ENCODE results near the gene TTC4.

TTC4 gene

DNA sequence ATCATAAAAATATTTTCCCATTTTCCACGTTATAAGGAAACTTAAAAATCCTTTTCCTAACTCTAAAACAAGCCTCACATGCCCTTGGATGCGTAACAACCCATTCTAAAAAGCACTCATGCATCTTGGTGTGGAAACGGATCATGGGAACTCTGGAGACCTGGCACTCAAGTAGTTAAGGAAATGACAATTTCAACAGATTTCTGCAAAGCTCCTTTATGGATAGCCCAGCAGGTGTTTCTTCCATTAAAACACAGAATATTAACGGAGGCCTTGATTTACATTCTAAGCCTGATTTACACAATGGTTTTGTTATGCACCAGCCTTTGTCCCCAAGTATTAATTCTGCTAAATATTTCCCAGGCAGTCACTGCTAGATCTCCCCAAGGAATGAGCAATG, 35.8 kb downstream of the TTC4 start:
- Histone ChIP-seq H3K9me2 (replicated peaks; ENCODE audit: low read depth, low read length) (no peaks in the 10 kb centered on the region), H3K36me3 (ENCODE audit: insufficient read depth, low read length) (no peaks in the 10 kb centered on the region), H3K27me3 (ENCODE audit: insufficient read depth, low read length, poor library complexity, severe bottlenecking) (no peaks in the 10 kb centered on the region), H3K4me2 (ENCODE audit: low read depth, low read length, poor library complexity, severe bottlenecking) (no peak overlapping the region), H3K9me3 (ENCODE audit: insufficient read depth, low read depth, low read length) (no peaks in the 10 kb centered on the region), H4K20me1 (ENCODE audit: insufficient read depth, low read length, poor library complexity, severe bottlenecking) (no peaks in the 10 kb centered on the region), H3K79me2 (ENCODE audit: insufficient read depth, low read length) (no peaks in the 10 kb centered on the region), H3K4me1 (ENCODE audit: insufficient read depth, low read length, poor library complexity, severe bottlenecking) (no peaks in the 10 kb centered on the region), H3K4me3 (ENCODE audit: low read length, poor library complexity, severe bottlenecking) (no peak overlapping the region), H3F3A (ENCODE audit: low read depth) (no peaks in the 10 kb centered on the region), H3K9ac (ENCODE audit: low read depth, low read length, poor library complexity, severe bottlenecking) (no peak overlapping the region), H2AFZ (ENCODE audit: low read length) (no peak overlapping the region)
- no peak for TF ChIP-seq EZH2phosphoT487 (IDR thresholded peaks at IDR 0.05; ENCODE audit: borderline replicate concordance)
- TF ChIP-seq, protein P1, sequence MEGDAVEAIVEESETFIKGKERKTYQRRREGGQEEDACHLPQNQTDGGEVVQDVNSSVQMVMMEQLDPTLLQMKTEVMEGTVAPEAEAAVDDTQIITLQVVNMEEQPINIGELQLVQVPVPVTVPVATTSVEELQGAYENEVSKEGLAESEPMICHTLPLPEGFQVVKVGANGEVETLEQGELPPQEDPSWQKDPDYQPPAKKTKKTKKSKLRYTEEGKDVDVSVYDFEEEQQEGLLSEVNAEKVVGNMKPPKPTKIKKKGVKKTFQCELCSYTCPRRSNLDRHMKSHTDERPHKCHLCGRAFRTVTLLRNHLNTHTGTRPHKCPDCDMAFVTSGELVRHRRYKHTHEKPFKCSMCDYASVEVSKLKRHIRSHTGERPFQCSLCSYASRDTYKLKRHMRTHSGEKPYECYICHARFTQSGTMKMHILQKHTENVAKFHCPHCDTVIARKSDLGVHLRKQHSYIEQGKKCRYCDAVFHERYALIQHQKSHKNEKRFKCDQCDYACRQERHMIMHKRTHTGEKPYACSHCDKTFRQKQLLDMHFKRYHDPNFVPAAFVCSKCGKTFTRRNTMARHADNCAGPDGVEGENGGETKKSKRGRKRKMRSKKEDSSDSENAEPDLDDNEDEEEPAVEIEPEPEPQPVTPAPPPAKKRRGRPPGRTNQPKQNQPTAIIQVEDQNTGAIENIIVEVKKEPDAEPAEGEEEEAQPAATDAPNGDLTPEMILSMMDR (conservative IDR thresholded peaks at IDR 0.05; ENCODE audit: low read length): no peak

DNA sequence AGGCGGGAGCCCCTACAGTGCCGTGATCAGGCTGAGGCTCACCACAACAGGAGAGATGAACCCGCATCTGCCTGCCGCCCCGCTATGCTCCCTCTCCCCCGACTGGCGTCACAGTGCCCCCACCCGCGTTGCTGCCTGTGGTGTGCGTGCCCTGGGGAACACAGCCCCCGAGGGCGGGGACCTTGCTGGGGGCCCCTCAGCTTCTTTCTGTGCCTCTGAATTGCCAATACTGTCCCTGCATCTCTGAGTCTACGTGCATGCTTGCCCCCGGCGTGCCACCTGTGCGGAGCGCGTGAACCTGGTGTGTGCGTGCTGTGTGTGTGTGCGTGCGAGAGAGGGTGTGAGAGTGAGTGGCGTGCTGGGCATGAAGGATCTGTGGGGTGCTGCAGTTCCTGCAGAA, 38.4 kb downstream of the TTC4 start:
- Histone ChIP-seq H3K4me2 (ENCODE audit: low read depth, low read length, poor library complexity, severe bottlenecking) (no peak overlapping the region), H3K79me2 (ENCODE audit: insufficient read depth, low read length) (no peaks in the 10 kb centered on the region), H3K4me3 (ENCODE audit: low read length, poor library complexity, severe bottlenecking) (no peak overlapping the region), H2AFZ (ENCODE audit: low read length) (no peak overlapping the region), H3K4me1 (ENCODE audit: insufficient read depth, low read length, poor library complexity, severe bottlenecking) (no peaks in the 10 kb centered on the region), H3K9me2 (replicated peaks; ENCODE audit: low read depth, low read length) (no peaks in the 10 kb centered on the region), H3K9ac (ENCODE audit: low read depth, low read length, poor library complexity, severe bottlenecking) (no peak overlapping the region), H3K36me3 (ENCODE audit: insufficient read depth, low read length) (peaks cover 6% of the 10 kb centered on the region; the same call in 1 of the 2 replicates), H3K27me3 (ENCODE audit: insufficient read depth, low read length, poor library complexity, severe bottlenecking) (no peaks in the 10 kb centered on the region), H4K20me1 (ENCODE audit: insufficient read depth, low read length, poor library complexity, severe bottlenecking) (no peaks in the 10 kb centered on the region), H3F3A (ENCODE audit: low read depth) (no peaks in the 10 kb centered on the region), H3K9me3 (ENCODE audit: insufficient read depth, low read depth, low read length) (no peaks in the 10 kb centered on the region)
- TF ChIP-seq EZH2phosphoT487 (IDR thresholded peaks at IDR 0.05; ENCODE audit: borderline replicate concordance): no peak
- TF ChIP-seq, protein P1 (conservative IDR thresholded peaks at IDR 0.05; ENCODE audit: low read length): no peak

DNA sequence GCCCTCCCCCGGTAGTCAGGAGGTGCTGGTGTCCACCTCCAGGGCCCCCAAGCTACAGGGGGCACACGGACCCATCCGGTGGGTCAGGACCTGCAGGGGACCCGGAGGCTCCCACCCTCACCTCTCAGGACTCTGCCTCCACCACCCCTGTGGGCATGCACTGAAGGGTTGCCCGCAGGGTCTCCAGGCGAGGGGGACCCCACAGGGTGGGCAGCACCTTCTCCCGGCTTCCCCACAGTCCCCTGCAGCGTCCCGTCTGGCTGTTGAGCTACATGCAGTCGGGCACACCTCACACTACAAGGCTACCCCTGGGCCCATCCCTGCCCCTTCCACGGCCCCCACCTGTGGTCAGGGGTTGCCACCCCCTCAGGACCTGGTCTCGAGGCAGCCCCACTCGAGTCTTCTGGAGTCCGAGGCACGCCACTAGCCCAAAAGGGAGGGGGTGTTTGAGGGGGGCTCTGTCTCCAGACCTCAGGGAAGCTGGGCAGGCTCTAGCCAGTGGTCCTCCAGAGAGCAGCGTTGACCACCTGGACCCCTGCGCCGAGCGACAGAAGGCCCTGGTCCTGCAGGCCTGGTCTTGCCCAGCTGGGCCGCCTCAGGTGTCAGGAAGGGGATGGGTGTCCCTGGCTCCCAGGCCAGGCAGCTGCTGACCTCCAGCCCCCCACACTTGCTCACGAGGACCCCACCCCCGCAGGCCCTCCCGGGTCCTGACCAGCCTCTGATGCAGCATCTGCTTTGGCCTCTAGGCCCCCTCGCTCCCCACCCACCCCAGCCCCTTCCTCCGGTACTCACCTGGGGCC, 39.0 kb downstream of the TTC4 start:
- Histone ChIP-seq H3K79me2 (ENCODE audit: insufficient read depth, low read length) (no peaks in the 10 kb centered on the region), H3K4me1 (ENCODE audit: insufficient read depth, low read length, poor library complexity, severe bottlenecking) (no peaks in the 10 kb centered on the region), H2AFZ (ENCODE audit: low read length) (no peak overlapping the region), H3K4me3 (ENCODE audit: low read length, poor library complexity, severe bottlenecking) (no peak overlapping the region), H3K9ac (ENCODE audit: low read depth, low read length, poor library complexity, severe bottlenecking) (no peak overlapping the region), H3K27me3 (ENCODE audit: insufficient read depth, low read length, poor library complexity, severe bottlenecking) (no peaks in the 10 kb centered on the region), H3K4me2 (ENCODE audit: low read depth, low read length, poor library complexity, severe bottlenecking) (no peak overlapping the region), H3K9me3 (ENCODE audit: insufficient read depth, low read depth, low read length) (no peaks in the 10 kb centered on the region), H4K20me1 (ENCODE audit: insufficient read depth, low read length, poor library complexity, severe bottlenecking) (no peaks in the 10 kb centered on the region), H3K36me3 (ENCODE audit: insufficient read depth, low read length) (peaks cover 6% of the 10 kb centered on the region; the same call in 1 of the 2 replicates), H3K9me2 (replicated peaks; ENCODE audit: low read depth, low read length) (no peaks in the 10 kb centered on the region), H3F3A (ENCODE audit: low read depth) (no peaks in the 10 kb centered on the region)
- no peak for TF ChIP-seq EZH2phosphoT487 (IDR thresholded peaks at IDR 0.05; ENCODE audit: borderline replicate concordance)
- TF ChIP-seq, protein P1 (conservative IDR thresholded peaks at IDR 0.05; ENCODE audit: low read length): no peak

Data from Loucy (cell line).